IPS-18c (cell line): ENCODE results near the gene TEKT5.
"Not testable (repeated sequence)": the region's sequence is repeated elsewhere in the genome, so short reads cannot be mapped to it uniquely, and the experiment has no call there.

ENCODE experiments used
- H3K4me3 ChIP-seq: 2 replicates; pipeline ENCODE4 v1.7.0; 2013; ENCODE audit warnings: low read depth, mild to moderate bottlenecking, low read length, moderate library complexity; ENCODE audit not compliant: insufficient read depth
- H3K9me3 ChIP-seq: one replicate; pipeline ENCODE4 v1.6.1; 2013; ENCODE audit warnings: mild to moderate bottlenecking, low read length, moderate library complexity; ENCODE audit not compliant: control insufficient read depth, insufficient read depth

The TEKT5 gene

GRCh38 chr16:10693889-10694288 is 841 bp downstream of the TEKT5 start:
- Histone ChIP-seq H3K4me3 (no peak overlapping the region), H3K9me3 (no peaks in the 10 kb centered on the region)

GRCh38 chr16:10692470-10692869 is 2.3 kb downstream of the TEKT5 start:
- Histone ChIP-seq H3K9me3 (no peaks in the 10 kb centered on the region), H3K4me3 (no peak overlapping the region)

- Histone ChIP-seq H3K4me3 (no peak overlapping the region), H3K9me3 (no peaks in the 10 kb centered on the region)
Measured at GRCh38 chr16:10688726-10689125, 6.0 kb downstream of the TEKT5 start.

- Histone ChIP-seq H3K9me3 (no peaks in the 10 kb centered on the region), H3K4me3 (no peak overlapping the region)
Measured at GRCh38 chr16:10688291-10688690, 6.4 kb downstream of the TEKT5 start.

DNA sequence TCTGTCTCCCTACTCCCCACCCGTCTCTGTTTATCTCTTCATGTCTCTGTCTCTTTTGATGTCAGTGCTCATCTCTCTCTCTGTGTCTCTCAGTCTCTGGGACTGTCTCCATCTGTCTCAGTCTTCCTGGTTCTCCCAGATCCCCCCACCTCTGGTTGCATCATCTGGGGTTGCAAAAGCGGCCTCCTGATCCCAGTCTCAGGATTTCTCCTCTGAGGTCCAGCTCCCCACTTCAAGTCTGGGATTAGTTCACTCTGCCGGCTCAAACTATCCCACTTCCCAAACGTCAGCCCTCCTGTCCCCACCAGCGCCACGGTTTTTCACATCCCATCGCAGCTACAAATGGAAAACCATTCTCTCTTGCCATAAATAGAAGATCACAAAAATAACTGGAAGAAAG is 9.0 kb downstream of the TEKT5 start:
- no peaks in the 10 kb centered on the region for H3K9me3 ChIP-seq
- H3K4me3 ChIP-seq = no peak overlapping the region

DNA sequence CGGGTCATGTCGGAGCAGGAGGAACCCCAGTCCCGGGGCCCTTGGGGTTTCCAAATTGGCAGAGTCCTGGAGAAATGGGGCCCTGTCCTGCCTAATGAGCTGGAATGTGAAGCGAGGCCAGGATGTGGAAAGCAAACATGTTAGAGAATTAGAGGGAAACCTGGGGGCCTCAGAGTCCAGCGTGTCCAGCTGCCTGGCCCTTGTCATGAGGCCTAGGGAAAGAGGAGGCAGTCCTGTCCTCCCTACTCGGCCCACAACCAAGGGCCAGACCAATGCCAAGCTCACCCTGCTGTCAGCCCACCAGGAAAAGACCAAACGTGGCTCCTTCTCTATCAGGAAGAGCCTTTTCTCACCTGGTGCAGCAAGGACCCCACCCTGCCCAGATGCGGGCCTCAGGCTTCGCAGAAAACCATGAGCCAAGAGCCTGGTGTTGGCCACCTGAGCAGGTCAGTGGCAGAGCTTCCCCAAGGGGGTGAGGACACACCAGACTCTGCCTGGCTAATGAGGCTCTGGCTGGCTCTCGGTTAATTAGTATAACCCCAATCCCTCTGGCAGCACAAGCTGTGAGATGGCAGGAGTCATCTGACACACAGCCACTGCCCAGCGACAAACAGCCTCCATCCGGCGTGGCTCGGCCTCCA is 10.1 kb downstream of the TEKT5 start:
- H3K4me3 ChIP-seq = no peak overlapping the region

DNA sequence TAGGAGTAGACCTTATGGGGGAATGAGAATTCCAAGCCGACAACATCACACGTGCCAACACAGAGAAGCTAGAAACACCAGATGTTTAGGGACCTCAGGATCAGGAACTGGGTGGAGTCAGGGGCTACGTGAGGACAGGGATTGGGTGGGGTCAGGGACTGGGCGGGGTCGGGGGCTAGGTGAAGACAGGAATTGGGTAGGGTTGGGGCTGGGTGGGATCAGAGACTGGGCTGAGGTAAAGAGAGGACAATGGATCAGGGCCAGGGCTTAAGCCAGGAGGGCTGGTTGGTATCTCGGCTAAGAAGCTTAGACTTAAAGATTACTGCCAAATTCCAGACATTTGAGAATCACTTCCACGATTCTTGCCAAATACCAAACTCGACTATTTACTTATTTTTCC is 11.6 kb downstream of the TEKT5 start:
- H3K4me3 ChIP-seq = no peak overlapping the region
- no peaks in the 10 kb centered on the region for H3K9me3 ChIP-seq

More for the DNA sequence above, 10.1 kb downstream of the TEKT5 start:
- no peaks in the 10 kb centered on the region for H3K9me3 ChIP-seq

GRCh38 chr16:10682604-10683003 is 12.1 kb downstream of the TEKT5 start:
- Histone ChIP-seq H3K9me3 (no peaks in the 10 kb centered on the region), H3K4me3 (no peak overlapping the region)

GRCh38 chr16:10681310-10682308 is 13.1 kb downstream of the TEKT5 start:
- no peaks in the 10 kb centered on the region for H3K9me3 ChIP-seq
- no peak overlapping the region for H3K4me3 ChIP-seq

DNA sequence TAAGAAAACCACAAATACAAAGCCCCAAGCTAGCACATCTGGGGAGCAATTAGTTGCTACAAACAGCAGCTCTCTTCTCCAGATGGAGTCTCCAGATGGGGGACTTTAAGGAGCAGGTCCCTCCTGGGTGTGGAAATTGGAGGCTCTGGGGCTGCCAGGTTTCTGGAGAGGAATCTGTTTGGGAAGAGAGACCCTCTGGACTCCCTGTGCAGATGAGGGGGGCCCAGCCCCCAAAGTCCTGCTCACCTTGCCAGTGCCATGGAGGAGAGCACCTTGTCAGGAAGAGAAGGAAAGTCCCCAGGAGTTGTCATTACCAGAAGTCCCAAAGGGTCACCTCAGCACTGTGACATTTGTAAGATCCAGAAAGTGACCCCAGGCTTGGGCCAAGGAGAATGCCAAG is 14.8 kb downstream of the TEKT5 start:
- Histone ChIP-seq H3K9me3 (no peaks in the 10 kb centered on the region), H3K4me3 (no peak overlapping the region)

DNA sequence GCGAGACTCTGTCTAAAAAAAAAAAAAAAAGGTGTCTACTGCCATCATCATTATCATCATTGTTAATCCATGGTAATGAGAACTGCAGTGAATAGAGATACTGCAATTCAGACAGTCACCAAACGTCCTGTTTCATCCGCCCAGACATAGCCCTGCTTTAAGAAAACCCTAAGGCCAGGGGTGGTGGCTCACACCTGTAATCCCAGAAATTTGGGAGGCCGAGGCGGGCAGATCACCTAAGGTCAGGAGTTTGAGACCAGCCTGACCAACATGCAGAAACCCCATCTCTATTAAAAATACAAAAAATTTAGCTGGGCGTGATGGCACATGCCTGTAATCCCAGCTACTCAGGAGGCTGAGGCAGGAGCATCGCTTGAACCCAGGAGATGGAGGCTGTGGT is 15.3 kb downstream of the TEKT5 start:
- H3K4me3 ChIP-seq, H3K9me3 ChIP-seq: not testable (repeated sequence)

DNA sequence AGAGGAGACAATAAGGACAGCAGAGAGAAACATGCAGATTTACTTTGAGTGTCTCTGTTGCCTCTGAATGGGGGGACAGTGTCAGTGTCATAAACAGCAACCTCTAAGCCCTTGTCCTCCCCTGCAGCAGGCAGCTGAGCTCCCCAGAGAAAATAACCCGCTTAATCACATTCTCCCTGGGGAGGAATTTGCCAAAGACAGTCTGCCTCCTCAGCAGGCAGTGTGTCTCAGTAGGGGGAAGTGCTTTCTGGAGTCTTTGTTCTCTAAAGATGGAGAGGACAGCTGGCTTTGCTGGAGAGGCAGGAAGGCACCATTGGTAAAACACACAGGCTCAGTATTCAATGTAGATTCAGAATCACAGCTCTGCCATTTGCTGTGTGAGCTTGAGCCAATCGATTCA is 16.1 kb downstream of the TEKT5 start:
- no peaks in the 10 kb centered on the region for H3K9me3 ChIP-seq
- no peak overlapping the region for H3K4me3 ChIP-seq

GRCh38 chr16:10676284-10676683 is 18.4 kb downstream of the TEKT5 start:
- H3K9me3 ChIP-seq = no peaks in the 10 kb centered on the region
- H3K4me3 ChIP-seq = no peak overlapping the region

- H3K9me3 ChIP-seq = no peaks in the 10 kb centered on the region
- H3K4me3 ChIP-seq = no peak overlapping the region
Measured at GRCh38 chr16:10675861-10676260, 18.9 kb downstream of the TEKT5 start.

- no peak overlapping the region for H3K4me3 ChIP-seq
Measured at GRCh38 chr16:10675216-10675615, 19.5 kb downstream of the TEKT5 start.

DNA sequence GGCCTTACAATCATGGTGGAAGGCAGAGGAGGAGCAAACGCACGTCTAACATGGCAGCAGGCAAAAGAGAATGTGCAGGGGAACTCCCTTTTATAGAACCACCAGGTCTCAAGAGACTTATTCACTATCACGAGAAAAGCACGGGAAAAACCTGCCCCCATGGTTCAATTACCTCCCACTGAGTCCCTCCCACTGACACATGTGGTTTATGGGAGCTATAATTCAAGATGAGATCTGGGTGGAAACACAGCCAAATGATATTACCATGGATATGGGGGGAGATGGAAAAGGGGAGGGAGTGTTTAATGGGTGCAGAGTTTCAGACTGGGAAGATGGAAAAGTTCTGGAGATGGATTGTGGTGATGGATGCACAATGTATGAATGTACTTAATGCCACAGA is 23.0 kb downstream of the TEKT5 start:
- Histone ChIP-seq H3K9me3 (no peaks in the 10 kb centered on the region), H3K4me3 (no peak overlapping the region)

More at GRCh38 chr16:10675216-10675615, 19.5 kb downstream of the TEKT5 start:
- no peaks in the 10 kb centered on the region for H3K9me3 ChIP-seq

- Histone ChIP-seq H3K9me3 (no peaks in the 10 kb centered on the region), H3K4me3 (no peak overlapping the region)
Measured at GRCh38 chr16:10669791-10670190, 24.9 kb downstream of the TEKT5 start.

GRCh38 chr16:10668322-10669045 is 26.2 kb downstream of the TEKT5 start:
- Histone ChIP-seq H3K9me3 (no peaks in the 10 kb centered on the region), H3K4me3 (no peak overlapping the region)
